HCT116 (cell line): ENCODE results near the gene MIS18BP1. TPM values are rescaled to one million over a fixed set of nuclear protein-coding genes. Genes with fewer than 3 reads are reported as not detected.

Source experiments
- ATAC-seq: fragments of 200-7000 bp; cut with Tn5 transposase; 2 replicates; pipeline ENCODE4 v1.9.1; 2020; ENCODE audit warnings: mild to moderate bottlenecking, moderate library complexity
- BruUV-seq: library from RNA; stranded (reverse); fragments of 400-500 nt; replicated peaks from 2 replicates; lab custom pipeline; 2021; lab: Mats Ljungman, UMichigan
- CTCF ChIA-PET: fragments of 300-600 bp; sonication (Branson Sonifier 250); formaldehyde crosslinking; loops from one replicate; lab custom pipeline; 2021; ENCODE audit warnings: antibody characterized with exemption; lab: Charles Lee
- POLR2A ChIA-PET: fragments of 300-600, 350-600 bp; sonication (Branson Sonifier 250); formaldehyde crosslinking; loops from one replicate; lab custom pipeline; 2021; ENCODE audit warnings: antibody characterized with exemption; lab: Charles Lee
- RAD21 ChIA-PET, 2 experiments: fragments of 300-600 bp; sonication (Branson Sonifier 250); formaldehyde crosslinking; loops; one replicate each; lab custom pipeline; 2023; ENCODE audit warnings: low total read pairs in 2 of 2; ENCODE audit not compliant: uncharacterized antibody in 2 of 2, unreplicated experiment in 2 of 2, low non-redundant PET in 1 of 2; lab: Charles Lee
- DNase-seq: peaks from one replicate; pipeline ENCODE4 v3.0.0-alpha.2; 2010; ENCODE audit warnings: low read depth, low spot score
- H2AFZ ChIP-seq: fragments of 200-600 bp; shearing (Covaris generic), sonication (generic); 2 replicates; pipeline ENCODE4 v1.6.1; 2017; ENCODE audit warnings: low read depth, mixed run types, mixed read lengths, antibody characterized with exemption, low read length; ENCODE audit not compliant: poor library complexity, severe bottlenecking
- H3K27ac ChIP-seq: 2 replicates; pipeline ENCODE4 v1.5.1; 2012; ENCODE audit warnings: low read depth, low read length
- H3K27me3 ChIP-seq: fragments of 200-600 bp; sonication (generic); 2 replicates; pipeline ENCODE4 v1.6.1; 2016; ENCODE audit warnings: mixed run types, low read length, mixed read lengths; ENCODE audit not compliant: insufficient read depth
- H3K36me3 ChIP-seq, 2 experiments: fragments of 200-500 bp in 1 of 2; fragments of 200-600 bp in 1 of 2; sonication (Bioruptor generic) in 1 of 2; sonication (generic) in 1 of 2; 2 replicates each; pipeline versions ENCODE4 v1.5.1 to v1.6.1; 2014 to 2016; ENCODE audit warnings: low read length in 2 of 2, inconsistent platforms in 1 of 2, mixed read lengths in 1 of 2, mixed run types in 1 of 2; ENCODE audit not compliant: insufficient read depth in 2 of 2, control insufficient read depth in 1 of 2
- H3K4me1 ChIP-seq, 2 experiments: fragments of 200-600 bp in 1 of 2; sonication (generic) in 1 of 2; 2 replicates each; pipeline versions ENCODE4 v1.5.1 to v1.6.1; 2012 to 2017; ENCODE audit warnings: low read length in 2 of 2, inconsistent platforms in 1 of 2, mild to moderate bottlenecking in 1 of 2, mixed read lengths in 1 of 2, mixed run types in 1 of 2, moderate library complexity in 1 of 2; ENCODE audit not compliant: insufficient read depth in 2 of 2, control insufficient read depth in 1 of 2
- H3K4me2 ChIP-seq: fragments of 200-600 bp; sonication (generic); 2 replicates; pipeline ENCODE4 v1.6.1; 2017; ENCODE audit warnings: mixed run types, low read length, mixed read lengths
- H3K4me3 ChIP-seq, 2 experiments: fragments of 200-600 bp in 1 of 2; sonication (generic) in 1 of 2; replicated peaks in 1 of 2; 2 replicates each; pipeline ENCODE4 v1.5.1; 2011 to 2016; ENCODE audit warnings: low read length in 2 of 2, control low read depth in 1 of 2, low read depth in 1 of 2, mild to moderate bottlenecking in 1 of 2, mixed read lengths in 1 of 2, mixed run types in 1 of 2
- H3K79me2 ChIP-seq: fragments of 200-600 bp; sonication (generic); 2 replicates; pipeline ENCODE4 v1.6.1; 2017; ENCODE audit warnings: mild to moderate bottlenecking, mixed run types, low read length, moderate library complexity, mixed read lengths; ENCODE audit not compliant: insufficient read depth
- H3K9ac ChIP-seq: fragments of 200-600 bp; sonication (generic); 2 replicates; pipeline ENCODE4 v1.6.1; 2016; ENCODE audit warnings: low read length, mixed read lengths
- H3K9me2 ChIP-seq: fragments of 200-600 bp; sonication (generic), shearing (Covaris generic); 2 replicates; pipeline ENCODE4 v1.6.1; 2017; ENCODE audit warnings: mixed run types, mild to moderate bottlenecking, moderate library complexity; ENCODE audit not compliant: insufficient read depth
- H3K9me3 ChIP-seq, 2 experiments: fragments of 200-500 bp in 1 of 2; fragments of 200-600 bp in 1 of 2; sonication (Bioruptor generic) in 1 of 2; sonication (generic) in 1 of 2; 2 replicates each; pipeline ENCODE4 v1.6.1; 2014 to 2017; ENCODE audit warnings: low read length in 2 of 2, mixed read lengths in 2 of 2, inconsistent platforms in 1 of 2, low read depth in 1 of 2, mild to moderate bottlenecking in 1 of 2, mixed run types in 1 of 2, moderate library complexity in 1 of 2; ENCODE audit not compliant: control insufficient read depth in 1 of 2, insufficient read depth in 1 of 2
- H4K20me1 ChIP-seq: fragments of 200-600 bp; sonication (generic), shearing (Covaris generic); 2 replicates; pipeline ENCODE4 v1.6.1; 2017; ENCODE audit warnings: mixed run types, mild to moderate bottlenecking, moderate library complexity; ENCODE audit not compliant: insufficient read depth
- EZH2 ChIP-seq: fragments of 200-600 bp; sonication (generic); IDR thresholded peaks from 2 replicates; pipeline ENCODE4 v1.6.1; 2017; ENCODE audit warnings: antibody characterized with exemption, mixed run types
- EZH2phosphoT487 ChIP-seq: fragments of 200-600 bp; IDR thresholded peaks from 2 replicates; pipeline ENCODE4 v1.6.1; 2018; ENCODE audit warnings: antibody characterized with exemption, borderline replicate concordance
- FOSL1 ChIP-seq: IDR thresholded peaks from 2 replicates; pipeline ENCODE4 v1.6.1; 2012; ENCODE audit warnings: low read depth
- JUND ChIP-seq: IDR thresholded peaks from 2 replicates; pipeline ENCODE4 v1.6.1; 2012
- POLR2AphosphoS5 ChIP-seq: IDR thresholded peaks from 2 replicates; pipeline ENCODE4 v1.6.1; 2011; ENCODE audit warnings: mild to moderate bottlenecking, low read depth, low read length, moderate library complexity
- SP1 ChIP-seq: IDR thresholded peaks from 2 replicates; pipeline ENCODE4 v1.6.1; 2012; ENCODE audit warnings: low read depth
- ZFX ChIP-seq: fragments of 450-650 bp; IDR thresholded peaks from 2 replicates; pipeline ENCODE4 v1.6.1; 2017
- ZNF274 ChIP-seq: fragments of 200-500 bp; sonication (Bioruptor generic); IDR thresholded peaks from 2 replicates; pipeline ENCODE4 v1.6.1; 2014; ENCODE audit warnings: mild to moderate bottlenecking, low read depth, low read length, inconsistent platforms
- intact Hi-C: fragments of 100-400 bp; cut with micrococcal nuclease; formaldehyde crosslinking; loops from 2 replicates; pipeline ENCODE4 v1.10.0; 2022
- total RNA-seq: library from RNA; stranded (reverse); gene quantifications from one replicate; pipeline ENCODE4 v1.2.1, GENCODE V29; 2021; ENCODE audit not compliant: unreplicated experiment
- TF ChIP-seq, protein P1 (sequence below), 3 experiments: fragments of 200-600 bp in 1 of 3; sonication (generic) in 1 of 3; IDR thresholded peaks in 2 of 3; conservative IDR thresholded peaks in 1 of 3; 2 replicates each; pipeline ENCODE4 v1.5.1; 2012 to 2017; ENCODE audit warnings: low read depth in 2 of 3, low read length in 2 of 3, antibody characterized with exemption in 1 of 3, borderline replicate concordance in 1 of 3, control low read depth in 1 of 3, mild to moderate bottlenecking in 1 of 3, mixed read lengths in 1 of 3, mixed run types in 1 of 3, moderate library complexity in 1 of 3; ENCODE audit not compliant: insufficient read depth in 1 of 3
- TF ChIP-seq, protein P2 (sequence below): IDR thresholded peaks from 2 replicates; pipeline ENCODE4 v1.6.1; 2012; ENCODE audit warnings: low read depth
- TF ChIP-seq, protein P3 (sequence below): IDR thresholded peaks from 2 replicates; pipeline ENCODE4 v1.6.1; 2012
- TF ChIP-seq, protein P4 (sequence below): IDR thresholded peaks from 2 replicates; pipeline ENCODE4 v1.6.1; 2012

MIS18BP1 gene
- total RNA-seq, 1 experiment from 2014 or later: 37.9 TPM

DNA sequence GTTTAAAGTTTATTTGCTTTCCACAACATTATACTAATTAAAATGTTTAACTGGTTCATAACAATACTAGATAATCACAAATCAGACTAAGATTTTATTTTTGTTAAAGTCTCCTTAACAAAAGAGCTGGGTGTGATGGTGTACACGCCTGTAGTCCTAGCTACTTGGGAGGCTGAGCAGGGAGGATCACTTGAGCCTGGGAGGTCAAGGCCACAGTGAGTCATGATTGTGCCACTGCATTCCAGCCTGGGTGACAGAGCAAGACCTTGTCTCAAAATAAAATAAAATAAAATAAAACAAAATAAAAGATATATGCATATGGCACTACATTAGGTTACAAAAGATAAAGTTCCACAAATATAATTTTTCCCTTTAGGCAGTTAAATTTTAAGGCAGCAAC lies 5.6 kb downstream of the MIS18BP1 start:
- Histone ChIP-seq H3K27ac (no peak overlapping the region), H4K20me1 (peaks cover 6% of the 10 kb centered on the region), H3K79me2 (no peaks in the 10 kb centered on the region; the same call in 1 of the 2 replicates), H3K36me3 (peaks cover 0 to 8% of the 10 kb centered on the region in 2 experiments; a peak in 1 of 4 replicates), H3K27me3 (no peaks in the 10 kb centered on the region), H3K4me3 (no peak overlapping the region), H3K9me2 (no peaks in the 10 kb centered on the region), H3K4me1 (peaks cover 12 to 21% of the 10 kb centered on the region in 2 experiments), H3K4me2 (no peak overlapping the region; the same call in 1 of the 2 replicates), H3K9ac (no peak overlapping the region), H3K9me3 (no peaks in the 10 kb centered on the region), H2AFZ (no peak overlapping the region)
- ChIA-PET POLR2A (no interaction called here), RAD21 (no interaction called here), CTCF (interaction anchor here (0.8 kb wide), 1 partner anchor 27 kb away, joined by 3 read pairs; no protein-coding TSS in a partner anchor)
- BruUV-seq: no TSS peak
- TF ChIP-seq POLR2AphosphoS5: no peak
- no peak for ATAC-seq
- no peak for DNase-seq
- intact Hi-C loops: no loop called here

DNA sequence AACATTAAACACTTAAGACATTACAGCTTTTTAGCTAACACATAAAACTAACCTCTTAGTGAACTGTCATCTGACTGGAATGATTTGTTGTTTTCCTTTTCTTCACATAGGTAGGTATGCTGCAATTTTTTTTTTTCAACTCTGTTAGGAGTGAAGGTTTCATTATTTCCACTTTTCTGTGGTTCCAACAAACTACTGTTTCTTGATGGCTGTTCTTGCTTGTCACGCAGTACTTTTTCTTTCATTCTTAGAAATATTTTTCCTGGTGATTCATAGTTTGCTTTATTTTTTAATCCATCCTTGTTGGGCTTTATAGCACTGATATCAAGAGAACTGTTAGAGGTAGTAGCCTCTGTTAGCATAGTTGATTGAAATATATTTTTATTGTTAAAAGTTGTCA lies 6.3 kb downstream of the MIS18BP1 start:
- CTCF ChIA-PET: no interaction called here
- TF ChIP-seq JUND: no peak
- TF ChIP-seq, protein P1, sequence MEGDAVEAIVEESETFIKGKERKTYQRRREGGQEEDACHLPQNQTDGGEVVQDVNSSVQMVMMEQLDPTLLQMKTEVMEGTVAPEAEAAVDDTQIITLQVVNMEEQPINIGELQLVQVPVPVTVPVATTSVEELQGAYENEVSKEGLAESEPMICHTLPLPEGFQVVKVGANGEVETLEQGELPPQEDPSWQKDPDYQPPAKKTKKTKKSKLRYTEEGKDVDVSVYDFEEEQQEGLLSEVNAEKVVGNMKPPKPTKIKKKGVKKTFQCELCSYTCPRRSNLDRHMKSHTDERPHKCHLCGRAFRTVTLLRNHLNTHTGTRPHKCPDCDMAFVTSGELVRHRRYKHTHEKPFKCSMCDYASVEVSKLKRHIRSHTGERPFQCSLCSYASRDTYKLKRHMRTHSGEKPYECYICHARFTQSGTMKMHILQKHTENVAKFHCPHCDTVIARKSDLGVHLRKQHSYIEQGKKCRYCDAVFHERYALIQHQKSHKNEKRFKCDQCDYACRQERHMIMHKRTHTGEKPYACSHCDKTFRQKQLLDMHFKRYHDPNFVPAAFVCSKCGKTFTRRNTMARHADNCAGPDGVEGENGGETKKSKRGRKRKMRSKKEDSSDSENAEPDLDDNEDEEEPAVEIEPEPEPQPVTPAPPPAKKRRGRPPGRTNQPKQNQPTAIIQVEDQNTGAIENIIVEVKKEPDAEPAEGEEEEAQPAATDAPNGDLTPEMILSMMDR (IDR thresholded peaks at IDR 0.05 in 2 of 3, conservative IDR thresholded peaks at IDR 0.05 in 1 of 3; ENCODE audit: borderline replicate concordance in 1 of 3, insufficient read depth in 1 of 3, low read depth in 2 of 3, low read length in 2 of 3): no peak
- no peak for TF ChIP-seq SP1
- TF ChIP-seq, protein P2, sequence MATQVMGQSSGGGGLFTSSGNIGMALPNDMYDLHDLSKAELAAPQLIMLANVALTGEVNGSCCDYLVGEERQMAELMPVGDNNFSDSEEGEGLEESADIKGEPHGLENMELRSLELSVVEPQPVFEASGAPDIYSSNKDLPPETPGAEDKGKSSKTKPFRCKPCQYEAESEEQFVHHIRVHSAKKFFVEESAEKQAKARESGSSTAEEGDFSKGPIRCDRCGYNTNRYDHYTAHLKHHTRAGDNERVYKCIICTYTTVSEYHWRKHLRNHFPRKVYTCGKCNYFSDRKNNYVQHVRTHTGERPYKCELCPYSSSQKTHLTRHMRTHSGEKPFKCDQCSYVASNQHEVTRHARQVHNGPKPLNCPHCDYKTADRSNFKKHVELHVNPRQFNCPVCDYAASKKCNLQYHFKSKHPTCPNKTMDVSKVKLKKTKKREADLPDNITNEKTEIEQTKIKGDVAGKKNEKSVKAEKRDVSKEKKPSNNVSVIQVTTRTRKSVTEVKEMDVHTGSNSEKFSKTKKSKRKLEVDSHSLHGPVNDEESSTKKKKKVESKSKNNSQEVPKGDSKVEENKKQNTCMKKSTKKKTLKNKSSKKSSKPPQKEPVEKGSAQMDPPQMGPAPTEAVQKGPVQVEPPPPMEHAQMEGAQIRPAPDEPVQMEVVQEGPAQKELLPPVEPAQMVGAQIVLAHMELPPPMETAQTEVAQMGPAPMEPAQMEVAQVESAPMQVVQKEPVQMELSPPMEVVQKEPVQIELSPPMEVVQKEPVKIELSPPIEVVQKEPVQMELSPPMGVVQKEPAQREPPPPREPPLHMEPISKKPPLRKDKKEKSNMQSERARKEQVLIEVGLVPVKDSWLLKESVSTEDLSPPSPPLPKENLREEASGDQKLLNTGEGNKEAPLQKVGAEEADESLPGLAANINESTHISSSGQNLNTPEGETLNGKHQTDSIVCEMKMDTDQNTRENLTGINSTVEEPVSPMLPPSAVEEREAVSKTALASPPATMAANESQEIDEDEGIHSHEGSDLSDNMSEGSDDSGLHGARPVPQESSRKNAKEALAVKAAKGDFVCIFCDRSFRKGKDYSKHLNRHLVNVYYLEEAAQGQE: no peak
- TF ChIP-seq FOSL1: no peak
- TF ChIP-seq, protein P3, sequence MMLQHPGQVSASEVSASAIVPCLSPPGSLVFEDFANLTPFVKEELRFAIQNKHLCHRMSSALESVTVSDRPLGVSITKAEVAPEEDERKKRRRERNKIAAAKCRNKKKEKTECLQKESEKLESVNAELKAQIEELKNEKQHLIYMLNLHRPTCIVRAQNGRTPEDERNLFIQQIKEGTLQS: no peak
- TF ChIP-seq ZNF274: no peak
- no peak for TF ChIP-seq ZFX
- no peak for TF ChIP-seq EZH2
- no peak for TF ChIP-seq POLR2AphosphoS5
- TF ChIP-seq, protein P4, sequence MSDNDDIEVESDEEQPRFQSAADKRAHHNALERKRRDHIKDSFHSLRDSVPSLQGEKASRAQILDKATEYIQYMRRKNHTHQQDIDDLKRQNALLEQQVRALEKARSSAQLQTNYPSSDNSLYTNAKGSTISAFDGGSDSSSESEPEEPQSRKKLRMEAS: no peak
- TF ChIP-seq EZH2phosphoT487: no peak

More for the DNA sequence above, 6.3 kb downstream of the MIS18BP1 start:
- Histone ChIP-seq H3K27ac (no peak overlapping the region), H3K27me3 (no peaks in the 10 kb centered on the region), H3K79me2 (no peaks in the 10 kb centered on the region; the same call in 1 of the 2 replicates), H3K9me3 (no peaks in the 10 kb centered on the region), H2AFZ (no peak overlapping the region), H3K9me2 (no peaks in the 10 kb centered on the region), H3K4me3 (no peak overlapping the region), H3K4me1 (peaks cover 12 to 19% of the 10 kb centered on the region in 2 experiments), H4K20me1 (peaks cover 6% of the 10 kb centered on the region), H3K4me2 (no peak overlapping the region), H3K9ac (no peak overlapping the region), H3K36me3 (peaks cover 0 to 15% of the 10 kb centered on the region in 2 experiments; a peak in 2 of 4 replicates)
- ATAC-seq (no peak), DNase-seq (no peak)
- no TSS peak for BruUV-seq
- POLR2A ChIA-PET: no interaction called here
- RAD21 ChIA-PET: no interaction called here
- intact Hi-C loops: no loop called here
